ENCODE data around the gene CRADD. TPM values are rescaled to one million over a fixed set of nuclear protein-coding genes. Genes with fewer than 3 reads are reported as not detected.

Gene CRADD
- total RNA-seq, 2 donors from 2014 or later, result 27.2 to 75.2 TPM

DNA sequence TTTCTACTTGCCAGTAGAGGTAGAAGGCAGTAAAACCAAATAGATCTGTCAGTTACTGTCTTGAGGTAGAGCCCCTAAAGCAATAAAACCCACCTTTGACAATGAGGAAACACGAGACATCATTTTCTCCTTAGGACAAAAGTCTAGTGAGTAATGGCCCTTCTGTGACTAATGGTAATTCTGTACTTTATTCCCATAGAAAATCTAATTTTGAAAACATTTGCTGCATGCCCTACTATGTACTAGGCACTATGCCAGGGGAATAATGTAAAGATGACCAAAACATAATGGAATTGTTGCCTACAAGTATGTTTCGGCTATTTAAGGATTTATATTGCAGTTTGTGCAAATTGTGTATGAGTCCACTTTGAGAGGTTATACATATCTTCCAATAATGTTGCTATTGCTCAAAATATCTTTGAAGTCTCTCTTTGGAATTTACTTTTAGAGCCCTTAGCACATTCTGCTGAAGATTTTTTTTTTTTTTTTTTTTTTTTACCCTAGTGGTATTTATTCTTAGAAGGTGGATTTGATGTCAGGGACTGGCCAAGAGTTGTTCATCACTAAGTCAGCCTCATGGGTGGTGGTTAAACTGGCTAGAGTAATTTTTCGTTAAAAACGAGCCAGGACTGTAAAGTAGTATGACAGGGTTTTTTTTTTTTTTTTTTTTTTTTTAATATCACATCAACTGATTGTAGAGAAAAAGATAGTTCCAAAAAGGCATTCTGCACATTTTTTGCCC, 109.7 kb downstream of the CRADD start:
- no peaks in the 10 kb centered on the region for H3K27me3 ChIP-seq
- H3K4me1 ChIP-seq, result peaks cover 24% of the 10 kb centered on the region
- no peak for TF ChIP-seq POLR2A (IDR thresholded peaks at IDR 0.05)
- no peak for TF ChIP-seq CTCF (IDR thresholded peaks at IDR 0.05)
- no peaks in the 10 kb centered on the region for H3K36me3 ChIP-seq (replicated peaks in 1 of 2; ENCODE audit: insufficient read depth in 1 of 2, low read depth in 2 of 2)
- DNase-seq, result no peak
- no peaks in the 10 kb centered on the region for H3K9me3 ChIP-seq
- 90 to 94% methylated on average over 4 of the region's 4 CpGs for WGBS, 2 donors
- H3K27ac ChIP-seq, result no peak overlapping the region
- no peak for ATAC-seq
- intact Hi-C loops (cut with DNase I), result no loop called here
- H3K4me3 ChIP-seq, result no peak overlapping the region

DNA sequence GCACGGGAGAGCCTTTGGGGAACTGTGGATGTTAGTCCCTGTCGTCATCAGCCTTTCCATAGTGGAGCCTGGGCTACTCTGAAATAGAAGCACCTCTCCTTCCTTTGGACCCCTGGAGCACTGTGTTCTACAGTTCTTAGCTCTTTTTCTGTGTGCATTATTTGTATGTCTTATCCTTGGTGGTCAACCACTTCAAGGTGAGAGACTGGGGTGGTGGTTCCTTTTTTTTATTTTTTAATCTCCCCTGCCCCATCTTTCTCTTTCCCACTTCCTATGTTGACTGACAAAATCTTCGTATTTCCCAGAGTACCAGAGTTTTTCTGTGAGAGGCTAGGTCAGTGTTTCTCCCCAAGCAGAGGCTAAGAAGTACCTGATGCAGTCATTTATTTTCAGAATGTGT, 111.7 kb downstream of the CRADD start:
- no peaks in the 10 kb centered on the region for H3K27me3 ChIP-seq
- intact Hi-C loops (cut with DNase I), result no loop called here
- H3K9me3 ChIP-seq, result no peaks in the 10 kb centered on the region
- WGBS, 2 donors, result 92 to 96% methylated on average over 3 of the region's 3 CpGs
- H3K27ac ChIP-seq, result no peak overlapping the region
- H3K4me3 ChIP-seq, result no peak overlapping the region
- no peak for DNase-seq
- TF ChIP-seq CTCF (IDR thresholded peaks at IDR 0.05) (no peak), POLR2A (IDR thresholded peaks at IDR 0.05) (no peak)
- no peaks in the 10 kb centered on the region for H3K36me3 ChIP-seq (replicated peaks in 1 of 2; ENCODE audit: insufficient read depth in 1 of 2, low read depth in 2 of 2)
- ATAC-seq, result no peak
- peaks cover 21% of the 10 kb centered on the region for H3K4me1 ChIP-seq

DNA sequence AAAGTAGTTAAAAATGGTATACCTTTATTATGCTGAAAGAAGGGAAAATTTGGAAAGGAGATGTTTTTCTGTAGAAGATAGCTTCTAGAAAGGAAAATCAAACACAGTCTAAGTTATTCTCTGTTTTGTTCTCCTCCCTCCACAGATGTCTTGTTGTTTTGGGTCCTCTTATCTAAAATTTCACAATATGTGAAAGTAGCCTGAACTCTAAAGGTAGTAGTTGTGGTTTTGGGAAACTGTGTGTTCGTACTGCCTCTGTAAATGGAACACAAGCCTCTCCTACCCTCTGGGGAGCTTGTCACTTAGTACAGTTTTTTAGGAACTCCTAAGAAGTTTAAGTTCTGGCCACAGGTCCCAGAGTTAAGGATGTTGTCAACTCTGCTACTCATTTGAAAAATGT, 112.6 kb downstream of the CRADD start:
- 77 to 90% methylated on average over 1 of the region's 1 CpG for WGBS, 2 donors
- Histone ChIP-seq H3K4me3 (no peak overlapping the region), H3K27ac (no peak overlapping the region), H3K27me3 (no peaks in the 10 kb centered on the region), H3K4me1 (peaks cover 12% of the 10 kb centered on the region), H3K36me3 (replicated peaks in 1 of 2; ENCODE audit: insufficient read depth in 1 of 2, low read depth in 2 of 2) (no peaks in the 10 kb centered on the region), H3K9me3 (no peaks in the 10 kb centered on the region)
- intact Hi-C loops (cut with DNase I), result no loop called here
- no peak for TF ChIP-seq CTCF (IDR thresholded peaks at IDR 0.05)
- ATAC-seq, result no peak
- DNase-seq, result no peak

DNA sequence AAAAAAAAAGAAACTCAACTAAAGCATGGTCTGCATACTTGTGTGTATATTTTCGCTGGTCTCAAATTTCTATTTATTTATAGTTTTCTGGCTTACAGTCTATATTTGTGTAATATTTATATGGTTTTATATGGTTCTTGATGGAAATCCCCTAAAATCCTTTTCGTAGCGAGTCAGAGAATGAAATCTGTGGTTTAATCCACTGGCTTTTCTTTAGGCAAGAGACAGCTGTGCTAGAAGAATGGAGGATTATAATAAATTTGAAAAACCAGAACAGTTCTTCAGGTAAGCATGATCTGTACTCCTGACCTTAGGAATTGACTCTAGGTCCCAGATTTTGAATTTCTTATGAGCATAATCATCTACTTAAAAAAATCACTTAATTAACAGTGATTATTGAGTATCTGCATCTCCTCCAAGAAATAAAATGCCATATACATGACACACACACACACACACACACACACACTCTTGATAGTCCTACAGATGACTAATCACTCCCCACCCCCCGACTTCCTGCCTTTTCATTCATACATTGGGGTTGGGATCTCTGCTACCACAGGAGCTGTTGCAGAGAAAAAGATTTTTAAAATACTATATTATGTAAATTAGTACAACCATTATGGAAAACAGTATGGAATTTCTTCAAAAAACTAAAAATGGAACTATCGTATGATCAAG, 113.4 kb downstream of the CRADD start:
- intact Hi-C loops (cut with DNase I), result no loop called here
- Histone ChIP-seq H3K36me3 (replicated peaks in 1 of 2; ENCODE audit: insufficient read depth in 1 of 2, low read depth in 2 of 2) (no peaks in the 10 kb centered on the region), H3K4me1 (peaks cover 3% of the 10 kb centered on the region), H3K27me3 (no peaks in the 10 kb centered on the region), H3K4me3 (no peak overlapping the region), H3K27ac (no peak overlapping the region), H3K9me3 (no peaks in the 10 kb centered on the region)
- ATAC-seq (no peak), DNase-seq (no peak)
- TF ChIP-seq CTCF (IDR thresholded peaks at IDR 0.05), result no peak
- WGBS, 2 donors, result 87 to 93% methylated on average over 5 of the region's 5 CpGs

GRCh38 chr12:93793007-93793406, 115.8 kb downstream of the CRADD start:
- WGBS, 2 donors, result 92 to 96% methylated on average over 3 of the region's 3 CpGs
- Histone ChIP-seq H3K27ac (no peak overlapping the region), H3K4me3 (no peak overlapping the region), H3K4me1 (no peaks in the 10 kb centered on the region), H3K9me3 (no peaks in the 10 kb centered on the region), H3K27me3 (no peaks in the 10 kb centered on the region), H3K36me3 (replicated peaks in 1 of 2; ENCODE audit: insufficient read depth in 1 of 2, low read depth in 2 of 2) (no peaks in the 10 kb centered on the region)
- no peak for ATAC-seq
- TF ChIP-seq CTCF (IDR thresholded peaks at IDR 0.05) (no peak), POLR2A (IDR thresholded peaks at IDR 0.05) (no peak)
- intact Hi-C loops (cut with DNase I), result no loop called here
- DNase-seq, result no peak

Data from body of pancreas (tissue), 4 donors.